Measurements from ENCODE around the gene DLGAP1.

DLGAP1 gene

DNA sequence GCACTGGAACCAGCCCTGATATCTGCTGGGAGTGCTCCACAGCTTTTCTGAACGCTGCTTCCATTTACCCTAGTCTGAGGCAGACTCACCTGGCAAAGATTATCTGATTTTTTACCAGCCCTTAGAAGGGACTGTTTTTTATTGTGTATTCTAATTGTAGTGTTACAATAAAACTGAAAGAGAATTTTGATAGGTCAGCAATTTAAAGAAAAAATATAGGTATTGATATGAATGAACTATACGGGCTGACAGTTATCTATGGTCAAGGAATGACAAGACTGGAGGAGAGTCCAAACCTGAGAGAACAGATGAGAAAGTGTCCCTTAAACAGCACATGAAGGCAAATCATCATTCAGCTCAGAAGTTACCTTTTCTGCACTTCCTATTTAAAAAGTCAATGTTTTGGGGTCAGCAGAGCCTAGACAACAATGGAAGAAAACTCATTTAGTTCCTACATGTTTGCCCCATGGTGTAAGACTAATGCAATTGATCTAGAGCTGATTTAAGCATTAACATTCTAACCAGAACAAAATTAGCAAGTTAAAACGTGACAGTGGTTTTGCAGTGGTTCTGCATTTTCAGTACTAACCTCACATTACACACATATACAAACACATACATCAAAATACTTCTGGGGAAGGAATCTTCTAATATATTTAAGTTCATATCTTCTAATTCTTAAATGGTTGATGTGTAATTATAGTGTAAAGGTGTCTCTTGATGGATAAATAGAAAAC is 504.3 kb downstream of the DLGAP1 start:
- DNase-seq (ENCODE audit: low spot score): no peak
- TF ChIP-seq, protein P1, sequence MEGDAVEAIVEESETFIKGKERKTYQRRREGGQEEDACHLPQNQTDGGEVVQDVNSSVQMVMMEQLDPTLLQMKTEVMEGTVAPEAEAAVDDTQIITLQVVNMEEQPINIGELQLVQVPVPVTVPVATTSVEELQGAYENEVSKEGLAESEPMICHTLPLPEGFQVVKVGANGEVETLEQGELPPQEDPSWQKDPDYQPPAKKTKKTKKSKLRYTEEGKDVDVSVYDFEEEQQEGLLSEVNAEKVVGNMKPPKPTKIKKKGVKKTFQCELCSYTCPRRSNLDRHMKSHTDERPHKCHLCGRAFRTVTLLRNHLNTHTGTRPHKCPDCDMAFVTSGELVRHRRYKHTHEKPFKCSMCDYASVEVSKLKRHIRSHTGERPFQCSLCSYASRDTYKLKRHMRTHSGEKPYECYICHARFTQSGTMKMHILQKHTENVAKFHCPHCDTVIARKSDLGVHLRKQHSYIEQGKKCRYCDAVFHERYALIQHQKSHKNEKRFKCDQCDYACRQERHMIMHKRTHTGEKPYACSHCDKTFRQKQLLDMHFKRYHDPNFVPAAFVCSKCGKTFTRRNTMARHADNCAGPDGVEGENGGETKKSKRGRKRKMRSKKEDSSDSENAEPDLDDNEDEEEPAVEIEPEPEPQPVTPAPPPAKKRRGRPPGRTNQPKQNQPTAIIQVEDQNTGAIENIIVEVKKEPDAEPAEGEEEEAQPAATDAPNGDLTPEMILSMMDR (IDR thresholded peaks at IDR 0.05; ENCODE audit: extremely low read depth, missing control alignments): no peak

DNA sequence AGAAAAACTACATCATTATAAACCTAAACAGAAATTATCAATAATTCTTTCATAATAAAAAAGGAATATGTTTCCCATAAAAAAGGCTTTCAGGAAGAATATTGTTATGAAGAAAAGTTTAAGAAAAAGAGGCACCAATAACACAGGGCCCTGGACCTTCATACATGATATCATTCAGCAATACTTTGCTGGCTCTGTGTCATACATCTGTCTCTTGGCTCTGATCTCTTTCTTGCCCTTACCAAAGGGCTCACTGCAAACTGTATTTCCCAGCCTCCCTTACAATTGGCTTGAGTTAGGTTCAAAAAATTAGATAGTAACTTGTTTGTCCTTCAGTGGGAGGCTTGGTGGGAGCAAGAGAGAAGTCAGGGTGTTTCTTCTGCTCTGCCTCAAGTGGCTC is 506.1 kb downstream of the DLGAP1 start:
- no peak for DNase-seq (ENCODE audit: low spot score)
- TF ChIP-seq, protein P1 (IDR thresholded peaks at IDR 0.05; ENCODE audit: extremely low read depth, missing control alignments): no peak

DNA sequence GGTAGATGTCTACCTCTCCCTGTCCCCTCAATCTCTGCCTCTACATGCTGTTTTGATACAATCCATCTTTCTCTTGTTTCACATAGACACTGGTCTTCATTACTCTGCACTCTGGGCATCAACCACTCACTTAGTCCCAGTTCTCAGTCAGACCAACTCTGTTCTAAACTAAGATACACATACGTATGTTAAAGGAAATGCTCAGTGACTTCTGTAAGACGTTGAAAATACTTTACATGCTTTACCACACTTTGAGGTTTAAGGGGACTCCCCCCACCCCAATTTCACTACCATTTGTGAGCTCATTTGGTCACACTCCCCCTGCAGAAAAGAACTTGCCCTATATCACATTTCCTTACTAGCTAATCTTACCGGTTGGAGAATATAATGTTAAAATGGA is 507.7 kb downstream of the DLGAP1 start:
- DNase-seq (ENCODE audit: low spot score): peak; percentile 16
- TF ChIP-seq, protein P1 (IDR thresholded peaks at IDR 0.05; ENCODE audit: extremely low read depth, missing control alignments): no peak

DNA sequence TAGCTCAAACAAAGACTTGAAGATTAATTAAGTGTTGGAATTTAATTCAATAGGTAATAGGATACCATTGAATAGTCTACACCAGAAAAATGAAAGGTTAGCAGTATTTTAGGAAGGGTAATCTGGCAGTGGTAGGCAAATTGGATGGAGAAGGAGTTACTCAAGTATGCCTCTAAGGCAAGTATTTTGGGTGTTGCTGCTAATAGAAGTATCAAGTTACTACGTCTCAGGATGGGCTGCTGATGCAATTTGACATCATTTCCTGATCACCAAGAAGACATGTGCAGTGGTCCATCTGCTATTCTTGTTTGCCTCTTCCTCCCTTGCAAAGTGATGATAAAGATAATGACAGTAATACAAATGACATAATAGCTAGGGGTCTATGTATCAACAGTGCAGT is 519.8 kb downstream of the DLGAP1 start:
- no peak for DNase-seq (ENCODE audit: low spot score)
- TF ChIP-seq, protein P1 (IDR thresholded peaks at IDR 0.05; ENCODE audit: extremely low read depth, missing control alignments): no peak

DNA sequence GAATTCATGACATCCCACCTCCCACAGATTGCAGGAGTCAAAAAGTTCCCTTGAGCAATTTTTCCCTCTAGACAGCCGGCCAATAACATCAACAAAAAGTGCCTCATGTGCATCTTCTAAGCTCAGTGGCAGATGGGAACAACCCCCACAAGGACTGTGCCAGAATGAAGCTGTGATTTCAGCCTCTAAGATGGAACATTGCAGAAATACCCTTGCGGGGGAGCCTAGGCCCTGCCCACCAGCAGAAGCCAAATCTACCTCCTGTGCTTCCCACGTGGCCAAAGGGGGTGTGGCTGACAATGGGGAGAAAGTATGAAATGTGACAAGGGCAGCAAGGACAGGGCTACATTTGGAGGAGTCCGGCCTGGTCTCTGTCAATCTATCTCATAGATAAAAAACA is 522.8 kb downstream of the DLGAP1 start:
- TF ChIP-seq, protein P1 (IDR thresholded peaks at IDR 0.05; ENCODE audit: extremely low read depth, missing control alignments): no peak
- no peak for DNase-seq (ENCODE audit: low spot score)

DNA sequence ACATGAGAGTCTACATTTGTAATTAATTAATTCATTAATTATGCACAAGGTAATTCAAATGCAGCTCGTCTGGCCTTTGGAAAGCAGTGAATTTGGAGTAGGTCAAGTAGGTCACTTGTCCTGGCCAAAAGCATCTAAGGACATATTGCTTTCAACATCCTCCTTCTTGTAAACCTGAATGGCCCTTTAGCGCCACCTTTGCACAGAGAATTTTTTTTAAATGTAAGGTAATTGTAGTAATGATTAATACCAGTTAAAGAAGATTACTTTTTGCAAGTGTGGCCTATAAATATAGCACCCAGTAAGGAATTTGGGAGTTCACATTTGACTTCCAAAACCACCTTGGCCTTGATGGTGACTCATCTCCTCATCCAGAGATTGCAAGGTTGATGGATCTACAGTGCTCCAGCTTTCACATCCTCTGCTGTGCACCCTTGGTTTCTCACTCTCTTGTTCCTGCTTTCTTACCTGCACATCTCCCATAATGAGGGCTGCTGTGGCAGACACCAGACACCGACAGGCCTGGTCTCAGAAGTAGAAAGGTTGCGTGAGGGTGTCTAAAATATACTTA is 523.5 kb downstream of the DLGAP1 start:
- TF ChIP-seq, protein P1 (IDR thresholded peaks at IDR 0.05; ENCODE audit: extremely low read depth, missing control alignments): no peak
- DNase-seq (ENCODE audit: low spot score): no peak

DNA sequence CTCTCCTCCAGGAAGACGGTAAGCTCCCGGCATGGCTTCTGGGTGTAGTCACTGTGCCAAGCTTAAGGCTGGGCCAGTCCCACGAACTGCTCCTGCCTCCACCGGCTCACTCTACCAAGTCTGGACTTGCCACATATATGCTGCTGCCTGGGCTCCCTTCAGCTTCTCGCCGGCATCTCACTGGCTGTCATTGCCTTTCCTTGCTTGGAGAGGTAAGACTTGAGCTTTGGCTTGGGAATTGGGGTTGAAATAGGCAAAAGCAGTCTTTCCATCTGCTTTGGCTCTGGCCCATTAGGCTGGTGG is 524.1 kb downstream of the DLGAP1 start:
- DNase-seq (ENCODE audit: low spot score): no peak
- TF ChIP-seq, protein P1 (IDR thresholded peaks at IDR 0.05; ENCODE audit: extremely low read depth, missing control alignments): no peak

All from GM20000 (cell line).